Left ventricle myocardium inferior (tissue), 1 donor: ENCODE data around the gene PPIA. TPM values are rescaled to one million over a fixed set of nuclear protein-coding genes. Genes with fewer than 3 reads are reported as not detected.

Source experiments
- DNase-seq: peaks from one replicate; pipeline ENCODE4 v3.0.0-alpha.2; 2020
- H3K27ac ChIP-seq: fragments of 200-600 bp; replicated peaks from 2 replicates; pipeline ENCODE4 v1.8.0; 2021
- H3K27me3 ChIP-seq: fragments of 200-600 bp; 2 replicates; pipeline ENCODE4 v1.8.0; 2021; ENCODE audit warnings: low read depth
- H3K36me3 ChIP-seq: fragments of 200-600 bp; 2 replicates; pipeline ENCODE4 v1.8.0; 2021
- H3K4me1 ChIP-seq: fragments of 200-600 bp; 2 replicates; pipeline ENCODE4 v1.8.0; 2021
- H3K4me3 ChIP-seq: fragments of 200-600 bp; 2 replicates; pipeline ENCODE4 v1.8.0; 2021; ENCODE audit warnings: mild to moderate bottlenecking, moderate library complexity
- H3K9me3 ChIP-seq: fragments of 200-600 bp; replicated peaks from 2 replicates; pipeline ENCODE4 v1.8.0; 2021
- CTCF ChIP-seq: fragments of 200-600 bp; IDR thresholded peaks from 2 replicates; pipeline ENCODE4 v1.8.0; 2021; ENCODE audit warnings: antibody characterized with exemption, mild to moderate bottlenecking, borderline replicate concordance
- intact Hi-C: fragments of 100-400 bp; cut with micrococcal nuclease; formaldehyde crosslinking; loops from one replicate; pipeline ENCODE4 v1.11.0; 2022
- total RNA-seq: library from RNA; stranded (reverse); fragmentation: NEBNext Ultra II Directional; extraction: Animal tissue kit (Norgen Biotek cat#: 25700); gene quantifications from one replicate; pipeline ENCODE4 v1.2.1, GENCODE V29; 2021
- donor health status: DM: no; HTN: yes; CAD: no; lungs with severe emphysema.

Gene PPIA
- total RNA-seq, 1 donor from 2014 or later, result 470 TPM

- DNase-seq, result no peak
- no peak for TF ChIP-seq CTCF
- peaks cover 56% of the 10 kb centered on the region for H3K4me1 ChIP-seq
- H3K4me3 ChIP-seq, result no peak overlapping the region
- peak overlapping the region; percentile 28 for H3K27ac ChIP-seq
- H3K36me3 ChIP-seq, result peaks cover 53% of the 10 kb centered on the region
- H3K27me3 ChIP-seq, result no peaks in the 10 kb centered on the region
- H3K9me3 ChIP-seq, result no peaks in the 10 kb centered on the region
- intact Hi-C loops, result no loop called here
Measured at GRCh38 chr7:44756904-44757303, 39.6 kb upstream of the PPIA start.

GRCh38 chr7:44757311-44757710, 39.2 kb upstream of the PPIA start:
- peaks cover 56% of the 10 kb centered on the region for H3K4me1 ChIP-seq
- H3K27me3 ChIP-seq, result no peaks in the 10 kb centered on the region
- no peak overlapping the region for H3K4me3 ChIP-seq
- no peak for TF ChIP-seq CTCF
- intact Hi-C loops, result no loop called here
- peak overlapping the region; percentile 28 for H3K27ac ChIP-seq
- peak; percentile 78 for DNase-seq
- peaks cover 57% of the 10 kb centered on the region for H3K36me3 ChIP-seq
- no peaks in the 10 kb centered on the region for H3K9me3 ChIP-seq

GRCh38 chr7:44757739-44758138, 38.7 kb upstream of the PPIA start:
- no peak overlapping the region for H3K4me3 ChIP-seq
- H3K36me3 ChIP-seq, result peaks cover 62% of the 10 kb centered on the region
- no peaks in the 10 kb centered on the region for H3K27me3 ChIP-seq
- no peaks in the 10 kb centered on the region for H3K9me3 ChIP-seq
- intact Hi-C loops, result no loop called here
- H3K27ac ChIP-seq, result peak overlapping the region; percentile 28
- no peak for DNase-seq
- H3K4me1 ChIP-seq, result peaks cover 56% of the 10 kb centered on the region
- TF ChIP-seq CTCF, result no peak

GRCh38 chr7:44759246-44759645, 37.2 kb upstream of the PPIA start:
- Histone ChIP-seq H3K27ac (no peak overlapping the region), H3K4me3 (no peak overlapping the region), H3K36me3 (peaks cover 77% of the 10 kb centered on the region), H3K9me3 (no peaks in the 10 kb centered on the region), H3K27me3 (no peaks in the 10 kb centered on the region), H3K4me1 (peaks cover 49% of the 10 kb centered on the region)
- no peak for TF ChIP-seq CTCF
- intact Hi-C loops, result no loop called here
- no peak for DNase-seq

- Histone ChIP-seq H3K4me1 (peaks cover 40% of the 10 kb centered on the region), H3K4me3 (no peak overlapping the region), H3K36me3 (peaks cover 85% of the 10 kb centered on the region), H3K9me3 (no peaks in the 10 kb centered on the region), H3K27me3 (no peaks in the 10 kb centered on the region), H3K27ac (no peak overlapping the region)
- DNase-seq, result no peak
- TF ChIP-seq CTCF, result no peak
- intact Hi-C loops, result no loop called here
Measured at GRCh38 chr7:44760034-44760580, 36.4 kb upstream of the PPIA start.
